Activated T-cell treated with anti-CD3 and anti-CD28 coated beads, Interleukin-2, amount 50 U/mL, for 24 hours (primary cell): ENCODE results near the gene KANK4.

ENCODE experiments used
- DNase-seq: peaks from one replicate; pipeline ENCODE4 v3.0.0-alpha.2; 2020
- H3K27ac Mint-ChIP-seq: 2 replicates; pipeline ENCODE4 v1.8.0; 2020; ENCODE audit warnings: mild to moderate bottlenecking, mixed read lengths
- H3K27me3 Mint-ChIP-seq: 2 replicates; pipeline ENCODE4 v1.8.0; 2020; ENCODE audit warnings: mixed read lengths
- H3K36me3 Mint-ChIP-seq: 2 replicates; pipeline ENCODE4 v1.8.0; 2020; ENCODE audit warnings: low read depth, mixed read lengths
- H3K4me1 Mint-ChIP-seq: 2 replicates; pipeline ENCODE4 v1.8.0; 2020; ENCODE audit warnings: low read depth, mixed read lengths
- H3K4me3 Mint-ChIP-seq: 2 replicates; pipeline ENCODE4 v1.8.0; 2020; ENCODE audit warnings: mild to moderate bottlenecking, moderate library complexity, mixed read lengths
- H3K9me3 Mint-ChIP-seq: 2 replicates; pipeline ENCODE4 v1.8.0; 2020; ENCODE audit warnings: mixed read lengths

The KANK4 gene

GRCh38 chr1:62304975-62305374 lies 14.3 kb downstream of the KANK4 start:
- Mint-ChIP-seq H3K4me3 (no peak overlapping the region), H3K36me3 (no peaks in the 10 kb centered on the region), H3K9me3 (no peaks in the 10 kb centered on the region), H3K27me3 (no peaks in the 10 kb centered on the region), H3K4me1 (no peaks in the 10 kb centered on the region), H3K27ac (no peak overlapping the region)
- DNase-seq: no peak

- no peaks in the 10 kb centered on the region for H3K36me3 Mint-ChIP-seq
- no peaks in the 10 kb centered on the region for H3K9me3 Mint-ChIP-seq
- H3K4me1 Mint-ChIP-seq: no peaks in the 10 kb centered on the region
- DNase-seq: no peak
- H3K27me3 Mint-ChIP-seq: no peaks in the 10 kb centered on the region
- H3K27ac Mint-ChIP-seq: no peak overlapping the region
- no peak overlapping the region for H3K4me3 Mint-ChIP-seq
Measured at GRCh38 chr1:62304515-62304914, 14.7 kb downstream of the KANK4 start.

GRCh38 chr1:62301726-62302390 lies 17.4 kb downstream of the KANK4 start:
- H3K9me3 Mint-ChIP-seq: no peaks in the 10 kb centered on the region
- H3K27me3 Mint-ChIP-seq: no peaks in the 10 kb centered on the region
- no peaks in the 10 kb centered on the region for H3K4me1 Mint-ChIP-seq
- no peak for DNase-seq
- no peak overlapping the region for H3K27ac Mint-ChIP-seq
- H3K4me3 Mint-ChIP-seq: no peak overlapping the region
- H3K36me3 Mint-ChIP-seq: no peaks in the 10 kb centered on the region

GRCh38 chr1:62299426-62300200 lies 19.6 kb downstream of the KANK4 start:
- H3K27ac Mint-ChIP-seq: no peak overlapping the region
- no peaks in the 10 kb centered on the region for H3K9me3 Mint-ChIP-seq
- no peak overlapping the region for H3K4me3 Mint-ChIP-seq
- H3K27me3 Mint-ChIP-seq: no peaks in the 10 kb centered on the region
- H3K4me1 Mint-ChIP-seq: peaks cover 13% of the 10 kb centered on the region
- DNase-seq: no peak
- H3K36me3 Mint-ChIP-seq: no peaks in the 10 kb centered on the region

- no peaks in the 10 kb centered on the region for H3K27me3 Mint-ChIP-seq
- peak overlapping the region; percentile 50 for H3K4me3 Mint-ChIP-seq
- H3K4me1 Mint-ChIP-seq: peaks cover 13% of the 10 kb centered on the region
- H3K9me3 Mint-ChIP-seq: no peaks in the 10 kb centered on the region
- H3K27ac Mint-ChIP-seq: peak overlapping the region; percentile 53
- H3K36me3 Mint-ChIP-seq: no peaks in the 10 kb centered on the region
- DNase-seq: no peak
Measured at GRCh38 chr1:62295921-62296491, 23.2 kb downstream of the KANK4 start.

GRCh38 chr1:62294261-62294660 lies 25.0 kb downstream of the KANK4 start:
- H3K9me3 Mint-ChIP-seq: no peaks in the 10 kb centered on the region
- H3K4me1 Mint-ChIP-seq: peaks cover 13% of the 10 kb centered on the region
- no peak overlapping the region for H3K4me3 Mint-ChIP-seq
- no peaks in the 10 kb centered on the region for H3K27me3 Mint-ChIP-seq
- no peaks in the 10 kb centered on the region for H3K36me3 Mint-ChIP-seq
- DNase-seq: no peak
- no peak overlapping the region for H3K27ac Mint-ChIP-seq

GRCh38 chr1:62288662-62289061 lies 30.6 kb downstream of the KANK4 start:
- peaks cover 28% of the 10 kb centered on the region for H3K27me3 Mint-ChIP-seq
- no peak overlapping the region for H3K4me3 Mint-ChIP-seq
- H3K36me3 Mint-ChIP-seq: no peaks in the 10 kb centered on the region
- no peak for DNase-seq
- no peak overlapping the region for H3K27ac Mint-ChIP-seq
- no peaks in the 10 kb centered on the region for H3K9me3 Mint-ChIP-seq
- no peaks in the 10 kb centered on the region for H3K4me1 Mint-ChIP-seq

- Mint-ChIP-seq H3K27ac (no peak overlapping the region), H3K9me3 (no peaks in the 10 kb centered on the region), H3K27me3 (peaks cover 28% of the 10 kb centered on the region), H3K4me3 (no peak overlapping the region), H3K36me3 (no peaks in the 10 kb centered on the region), H3K4me1 (no peaks in the 10 kb centered on the region)
- no peak for DNase-seq
Measured at GRCh38 chr1:62288224-62288623, 31.0 kb downstream of the KANK4 start.

GRCh38 chr1:62286786-62287224 lies 32.4 kb downstream of the KANK4 start:
- no peaks in the 10 kb centered on the region for H3K9me3 Mint-ChIP-seq
- H3K4me1 Mint-ChIP-seq: no peaks in the 10 kb centered on the region
- H3K27ac Mint-ChIP-seq: no peak overlapping the region
- H3K27me3 Mint-ChIP-seq: peaks cover 28% of the 10 kb centered on the region
- no peaks in the 10 kb centered on the region for H3K36me3 Mint-ChIP-seq
- H3K4me3 Mint-ChIP-seq: no peak overlapping the region
- DNase-seq: no peak

GRCh38 chr1:62285984-62286785 lies 33.0 kb downstream of the KANK4 start:
- H3K27ac Mint-ChIP-seq: no peak overlapping the region

GRCh38 chr1:62285440-62285839 lies 33.8 kb downstream of the KANK4 start:
- no peak overlapping the region for H3K4me3 Mint-ChIP-seq
- peaks cover 28% of the 10 kb centered on the region for H3K27me3 Mint-ChIP-seq
- H3K36me3 Mint-ChIP-seq: no peaks in the 10 kb centered on the region
- no peaks in the 10 kb centered on the region for H3K4me1 Mint-ChIP-seq
- no peaks in the 10 kb centered on the region for H3K9me3 Mint-ChIP-seq
- H3K27ac Mint-ChIP-seq: no peak overlapping the region
- no peak for DNase-seq

More at GRCh38 chr1:62285984-62286785, 33.0 kb downstream of the KANK4 start:
- Mint-ChIP-seq H3K36me3 (no peaks in the 10 kb centered on the region), H3K4me1 (no peaks in the 10 kb centered on the region), H3K27me3 (peaks cover 28% of the 10 kb centered on the region), H3K9me3 (no peaks in the 10 kb centered on the region), H3K4me3 (no peak overlapping the region)
- DNase-seq: no peak

- no peak for DNase-seq
- H3K27me3 Mint-ChIP-seq: peaks cover 28% of the 10 kb centered on the region
- no peak overlapping the region for H3K4me3 Mint-ChIP-seq
- no peak overlapping the region for H3K27ac Mint-ChIP-seq
- no peaks in the 10 kb centered on the region for H3K9me3 Mint-ChIP-seq
- no peaks in the 10 kb centered on the region for H3K36me3 Mint-ChIP-seq
- no peaks in the 10 kb centered on the region for H3K4me1 Mint-ChIP-seq
Measured at GRCh38 chr1:62283986-62284385, 35.2 kb downstream of the KANK4 start.

GRCh38 chr1:62282909-62283755 lies 36.1 kb downstream of the KANK4 start:
- Mint-ChIP-seq H3K4me3 (no peak overlapping the region), H3K27me3 (peaks cover 28% of the 10 kb centered on the region), H3K36me3 (no peaks in the 10 kb centered on the region), H3K9me3 (no peaks in the 10 kb centered on the region), H3K27ac (no peak overlapping the region), H3K4me1 (no peaks in the 10 kb centered on the region)
- DNase-seq: no peak
